ENCODE data around the gene TMEM132C.

- no peak for TF ChIP-seq POLR2AphosphoS5 (IDR thresholded peaks at IDR 0.05; ENCODE audit: low read depth)
- no peak for TF ChIP-seq CTCF (IDR thresholded peaks at IDR 0.05; ENCODE audit: insufficient read depth, low read length)
- TF ChIP-seq REST (IDR thresholded peaks at IDR 0.05; ENCODE audit: insufficient replicate concordance, low read depth): no peak
- TF ChIP-seq GABPA (IDR thresholded peaks at IDR 0.05; ENCODE audit: low read depth): no peak
- TF ChIP-seq SPI1 (IDR thresholded peaks at IDR 0.05; ENCODE audit: borderline replicate concordance, low read depth): no peak
These were observed 257.5 kb downstream of the TMEM132C start for GRCh38 chr12:128524439-128524838.

Data from HL-60 (cell line).